HCT116 (cell line): ENCODE measurements around the gene ELMOD3.

Experiments used
- EZH2 ChIP-seq: fragments of 200-600 bp; sonication (generic); IDR thresholded peaks from 2 replicates; pipeline ENCODE4 v1.6.1; 2017; ENCODE audit warnings: antibody characterized with exemption, mixed run types
- POLR2A ChIP-seq: IDR thresholded peaks from 2 replicates; pipeline ENCODE4 v1.7.0; 2011; ENCODE audit warnings: borderline replicate concordance; ENCODE audit not compliant: insufficient read depth, insufficient read length; ENCODE audit errors: extremely low read depth
- POLR2AphosphoS5 ChIP-seq: IDR thresholded peaks from 2 replicates; pipeline ENCODE4 v1.6.1; 2011; ENCODE audit warnings: mild to moderate bottlenecking, low read depth, low read length, moderate library complexity
- RAD21 ChIP-seq: IDR thresholded peaks from 2 replicates; pipeline ENCODE4 v1.6.1; 2012; ENCODE audit warnings: low read depth, mild to moderate bottlenecking
- SIN3A ChIP-seq: IDR thresholded peaks from 2 replicates; pipeline ENCODE4 v1.6.1; 2012; ENCODE audit warnings: low read depth
- SP1 ChIP-seq: IDR thresholded peaks from 2 replicates; pipeline ENCODE4 v1.6.1; 2012; ENCODE audit warnings: low read depth
- SRF ChIP-seq: IDR thresholded peaks from 2 replicates; pipeline ENCODE4 v1.6.1; 2012; ENCODE audit warnings: low read depth
- YY1 ChIP-seq: IDR thresholded peaks from 2 replicates; pipeline ENCODE4 v1.6.1; 2011; ENCODE audit warnings: low read length, low read depth, moderate library complexity, mild to moderate bottlenecking; ENCODE audit not compliant: insufficient replicate concordance; ENCODE audit errors: extremely low read depth
- TF ChIP-seq, protein P1 (sequence below), 3 experiments: fragments of 200-600 bp in 1 of 3; sonication (generic) in 1 of 3; IDR thresholded peaks in 2 of 3; conservative IDR thresholded peaks in 1 of 3; 2 replicates each; pipeline ENCODE4 v1.5.1; 2012 to 2017; ENCODE audit warnings: low read depth in 2 of 3, low read length in 2 of 3, antibody characterized with exemption in 1 of 3, borderline replicate concordance in 1 of 3, control low read depth in 1 of 3, mild to moderate bottlenecking in 1 of 3, mixed read lengths in 1 of 3, mixed run types in 1 of 3, moderate library complexity in 1 of 3; ENCODE audit not compliant: insufficient read depth in 1 of 3
- TF ChIP-seq, protein P2 (sequence below): IDR thresholded peaks from 2 replicates; pipeline ENCODE4 v1.6.1; 2011; ENCODE audit warnings: mild to moderate bottlenecking, low read length, moderate library complexity; ENCODE audit not compliant: insufficient replicate concordance; ENCODE audit errors: extremely low read depth
- TF ChIP-seq, protein P3 (sequence below): IDR thresholded peaks from 2 replicates; pipeline ENCODE4 v1.6.1; 2012
- TF ChIP-seq, protein P4 (sequence below): IDR thresholded peaks from 2 replicates; pipeline ENCODE4 v1.6.1; 2012; ENCODE audit warnings: low read depth

DNA sequence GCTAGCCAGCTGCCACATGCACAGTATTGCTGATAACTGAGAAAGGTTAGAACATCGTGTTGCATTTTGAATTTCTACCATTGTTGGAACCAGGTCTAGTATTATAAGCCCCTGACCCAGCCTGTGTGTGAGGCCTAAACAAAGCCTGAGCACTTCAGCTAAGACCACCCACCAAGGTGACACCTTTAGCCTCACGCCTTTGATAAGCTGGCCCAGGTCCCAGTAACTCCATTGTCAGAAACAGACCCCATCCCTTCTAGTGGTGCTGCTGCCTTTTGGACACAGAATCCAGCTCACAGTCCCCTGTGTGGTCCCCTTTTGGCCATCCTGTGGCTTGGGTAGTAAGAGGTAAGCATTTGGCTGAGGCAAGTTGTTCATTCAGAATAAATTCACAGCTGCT is 1.6 kb downstream of the ELMOD3 start:
- TF ChIP-seq RAD21 (no peak), SRF (no peak), POLR2A (no peak), EZH2 (no peak), POLR2AphosphoS5 (no peak), SP1 (no peak), SIN3A (no peak), YY1 (no peak)
- TF ChIP-seq, protein P1, sequence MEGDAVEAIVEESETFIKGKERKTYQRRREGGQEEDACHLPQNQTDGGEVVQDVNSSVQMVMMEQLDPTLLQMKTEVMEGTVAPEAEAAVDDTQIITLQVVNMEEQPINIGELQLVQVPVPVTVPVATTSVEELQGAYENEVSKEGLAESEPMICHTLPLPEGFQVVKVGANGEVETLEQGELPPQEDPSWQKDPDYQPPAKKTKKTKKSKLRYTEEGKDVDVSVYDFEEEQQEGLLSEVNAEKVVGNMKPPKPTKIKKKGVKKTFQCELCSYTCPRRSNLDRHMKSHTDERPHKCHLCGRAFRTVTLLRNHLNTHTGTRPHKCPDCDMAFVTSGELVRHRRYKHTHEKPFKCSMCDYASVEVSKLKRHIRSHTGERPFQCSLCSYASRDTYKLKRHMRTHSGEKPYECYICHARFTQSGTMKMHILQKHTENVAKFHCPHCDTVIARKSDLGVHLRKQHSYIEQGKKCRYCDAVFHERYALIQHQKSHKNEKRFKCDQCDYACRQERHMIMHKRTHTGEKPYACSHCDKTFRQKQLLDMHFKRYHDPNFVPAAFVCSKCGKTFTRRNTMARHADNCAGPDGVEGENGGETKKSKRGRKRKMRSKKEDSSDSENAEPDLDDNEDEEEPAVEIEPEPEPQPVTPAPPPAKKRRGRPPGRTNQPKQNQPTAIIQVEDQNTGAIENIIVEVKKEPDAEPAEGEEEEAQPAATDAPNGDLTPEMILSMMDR (IDR thresholded peaks at IDR 0.05 in 2 of 3, conservative IDR thresholded peaks at IDR 0.05 in 1 of 3; ENCODE audit: borderline replicate concordance in 1 of 3, insufficient read depth in 1 of 3, low read depth in 2 of 3, low read length in 2 of 3) = no peak
- TF ChIP-seq, protein P2, sequence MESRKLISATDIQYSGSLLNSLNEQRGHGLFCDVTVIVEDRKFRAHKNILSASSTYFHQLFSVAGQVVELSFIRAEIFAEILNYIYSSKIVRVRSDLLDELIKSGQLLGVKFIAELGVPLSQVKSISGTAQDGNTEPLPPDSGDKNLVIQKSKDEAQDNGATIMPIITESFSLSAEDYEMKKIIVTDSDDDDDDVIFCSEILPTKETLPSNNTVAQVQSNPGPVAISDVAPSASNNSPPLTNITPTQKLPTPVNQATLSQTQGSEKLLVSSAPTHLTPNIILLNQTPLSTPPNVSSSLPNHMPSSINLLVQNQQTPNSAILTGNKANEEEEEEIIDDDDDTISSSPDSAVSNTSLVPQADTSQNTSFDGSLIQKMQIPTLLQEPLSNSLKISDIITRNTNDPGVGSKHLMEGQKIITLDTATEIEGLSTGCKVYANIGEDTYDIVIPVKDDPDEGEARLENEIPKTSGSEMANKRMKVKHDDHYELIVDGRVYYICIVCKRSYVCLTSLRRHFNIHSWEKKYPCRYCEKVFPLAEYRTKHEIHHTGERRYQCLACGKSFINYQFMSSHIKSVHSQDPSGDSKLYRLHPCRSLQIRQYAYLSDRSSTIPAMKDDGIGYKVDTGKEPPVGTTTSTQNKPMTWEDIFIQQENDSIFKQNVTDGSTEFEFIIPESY = no peak
- TF ChIP-seq, protein P3, sequence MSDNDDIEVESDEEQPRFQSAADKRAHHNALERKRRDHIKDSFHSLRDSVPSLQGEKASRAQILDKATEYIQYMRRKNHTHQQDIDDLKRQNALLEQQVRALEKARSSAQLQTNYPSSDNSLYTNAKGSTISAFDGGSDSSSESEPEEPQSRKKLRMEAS = no peak
- TF ChIP-seq, protein P4, sequence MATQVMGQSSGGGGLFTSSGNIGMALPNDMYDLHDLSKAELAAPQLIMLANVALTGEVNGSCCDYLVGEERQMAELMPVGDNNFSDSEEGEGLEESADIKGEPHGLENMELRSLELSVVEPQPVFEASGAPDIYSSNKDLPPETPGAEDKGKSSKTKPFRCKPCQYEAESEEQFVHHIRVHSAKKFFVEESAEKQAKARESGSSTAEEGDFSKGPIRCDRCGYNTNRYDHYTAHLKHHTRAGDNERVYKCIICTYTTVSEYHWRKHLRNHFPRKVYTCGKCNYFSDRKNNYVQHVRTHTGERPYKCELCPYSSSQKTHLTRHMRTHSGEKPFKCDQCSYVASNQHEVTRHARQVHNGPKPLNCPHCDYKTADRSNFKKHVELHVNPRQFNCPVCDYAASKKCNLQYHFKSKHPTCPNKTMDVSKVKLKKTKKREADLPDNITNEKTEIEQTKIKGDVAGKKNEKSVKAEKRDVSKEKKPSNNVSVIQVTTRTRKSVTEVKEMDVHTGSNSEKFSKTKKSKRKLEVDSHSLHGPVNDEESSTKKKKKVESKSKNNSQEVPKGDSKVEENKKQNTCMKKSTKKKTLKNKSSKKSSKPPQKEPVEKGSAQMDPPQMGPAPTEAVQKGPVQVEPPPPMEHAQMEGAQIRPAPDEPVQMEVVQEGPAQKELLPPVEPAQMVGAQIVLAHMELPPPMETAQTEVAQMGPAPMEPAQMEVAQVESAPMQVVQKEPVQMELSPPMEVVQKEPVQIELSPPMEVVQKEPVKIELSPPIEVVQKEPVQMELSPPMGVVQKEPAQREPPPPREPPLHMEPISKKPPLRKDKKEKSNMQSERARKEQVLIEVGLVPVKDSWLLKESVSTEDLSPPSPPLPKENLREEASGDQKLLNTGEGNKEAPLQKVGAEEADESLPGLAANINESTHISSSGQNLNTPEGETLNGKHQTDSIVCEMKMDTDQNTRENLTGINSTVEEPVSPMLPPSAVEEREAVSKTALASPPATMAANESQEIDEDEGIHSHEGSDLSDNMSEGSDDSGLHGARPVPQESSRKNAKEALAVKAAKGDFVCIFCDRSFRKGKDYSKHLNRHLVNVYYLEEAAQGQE = no peak
